HG03066 (cell line): ENCODE data around the gene BTG1.
A peak's percentile ranks its signal among the peaks of the same experiment; 100 is the strongest.

ENCODE experiments used
- ATAC-seq: cut with Tn5 transposase; IDR thresholded peaks from one replicate; pipeline ENCODE4 v1.9.1; 2021; ENCODE audit warnings: low read depth; ENCODE audit not compliant: unreplicated experiment

The BTG1 gene

GRCh38 chr12:92105676-92106075, 40.0 kb downstream of the BTG1 start:
- ATAC-seq, result no peak

DNA sequence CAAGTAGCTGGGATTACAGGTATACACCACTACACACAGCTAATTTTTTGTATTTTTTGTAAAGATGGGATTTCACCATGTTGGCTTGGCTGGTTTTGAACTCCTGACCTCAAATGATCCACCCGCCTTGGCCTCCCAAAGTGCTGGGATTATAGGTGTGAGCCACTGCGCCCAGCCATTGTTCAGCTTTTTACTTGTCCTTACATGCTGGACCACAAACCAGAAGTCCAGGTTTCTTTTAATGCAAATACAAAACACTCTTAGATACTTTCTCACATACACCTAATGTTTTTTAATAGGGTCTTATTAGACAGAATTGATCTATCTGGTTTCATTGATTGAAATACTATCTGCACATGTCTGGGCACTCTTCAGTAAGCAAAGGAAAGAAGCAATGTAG, 40.5 kb downstream of the BTG1 start:
- ATAC-seq, result no peak

- ATAC-seq, result no peak
These were observed 43.0 kb downstream of the BTG1 start for GRCh38 chr12:92102606-92103005.

DNA sequence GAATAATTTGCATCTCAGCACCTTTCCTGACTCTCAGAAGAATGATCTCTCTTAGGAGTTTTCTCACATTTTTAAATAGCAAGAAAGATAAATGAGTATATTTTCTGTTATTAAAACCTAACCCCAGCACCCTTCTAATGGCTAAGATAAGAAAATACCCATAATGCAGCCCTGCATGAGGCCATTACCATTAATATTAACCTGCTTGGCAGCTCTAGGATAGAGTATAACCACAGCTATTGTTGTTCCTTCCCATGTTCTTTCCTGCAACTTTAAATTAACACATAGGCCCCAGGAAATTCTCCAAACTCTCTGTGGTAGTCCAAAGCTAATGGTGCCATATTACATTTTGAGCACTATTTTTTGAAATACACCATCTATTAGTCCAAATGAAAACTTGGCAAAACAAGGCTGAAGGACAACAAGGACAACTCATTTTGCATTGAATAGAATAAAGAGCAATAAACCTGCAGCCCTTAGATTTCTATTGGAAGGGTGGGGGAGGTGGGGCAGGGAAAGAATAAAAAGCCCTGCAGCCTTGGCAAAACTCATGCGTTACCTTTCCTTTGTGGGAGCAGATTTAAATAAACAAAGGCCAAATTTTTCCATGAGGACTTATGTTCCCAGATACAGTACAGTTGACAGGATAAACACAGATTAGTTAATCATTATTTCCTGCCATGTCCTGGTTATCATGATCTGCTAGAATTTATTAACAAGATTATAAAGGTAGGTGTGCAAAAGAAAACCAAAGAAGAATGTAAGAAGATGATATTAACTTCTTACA, 46.9 kb downstream of the BTG1 start:
- ATAC-seq, result no peak

DNA sequence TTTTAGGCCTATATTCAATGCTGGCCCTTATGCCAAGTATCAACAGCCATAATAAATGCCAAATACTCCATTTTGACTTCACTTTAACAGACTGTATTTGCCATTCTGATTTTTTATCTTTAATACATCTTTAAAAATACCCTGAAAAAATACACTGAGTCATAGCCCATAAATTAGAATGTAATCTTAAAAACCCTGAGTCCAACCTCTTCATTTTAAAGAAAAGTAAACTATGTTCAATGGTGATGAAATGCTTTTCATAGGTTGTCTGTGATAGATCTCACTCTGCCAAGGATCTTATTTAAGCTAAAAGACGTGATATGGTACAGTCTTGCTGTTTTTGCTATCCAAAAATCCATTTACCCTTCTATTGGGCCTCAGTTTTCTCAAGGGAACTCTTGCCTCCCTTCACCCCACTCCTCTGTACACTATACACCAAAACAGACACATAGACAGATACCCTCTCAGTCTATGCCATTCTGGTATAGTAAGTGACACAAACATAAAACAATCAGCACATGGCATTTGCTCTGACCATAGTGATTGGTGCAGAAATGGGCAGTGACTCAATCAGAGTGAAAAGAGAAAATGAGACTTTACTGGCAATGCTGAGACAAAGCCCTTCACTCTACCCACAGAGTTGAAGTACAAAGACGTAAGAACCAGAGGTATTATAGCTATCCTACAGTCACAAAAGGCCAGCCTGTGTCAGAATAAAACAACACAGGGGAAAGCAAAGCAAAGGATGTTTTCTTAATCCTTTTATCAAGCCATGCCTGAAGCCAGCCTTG, 49.1 kb downstream of the BTG1 start:
- ATAC-seq, result no peak

- ATAC-seq, result peak; percentile 47
These were observed 50.9 kb downstream of the BTG1 start for GRCh38 chr12:92094751-92095161.

GRCh38 chr12:92094301-92094700, 51.3 kb downstream of the BTG1 start:
- peak; percentile 66 for ATAC-seq
